Activated naive CD8-positive, alpha-beta T cell treated with anti-CD3 and anti-CD28 coated beads for 36 hours (primary cell): Measurements from ENCODE around the gene PLEKHM1. TPM values are rescaled to one million over a fixed set of nuclear protein-coding genes. Genes with fewer than 3 reads are reported as not detected.
A peak's percentile ranks its signal among the peaks of the same experiment; 100 is the strongest.

Experiments
- DNase-seq: peaks from one replicate; pipeline ENCODE4 v3.0.0; 2021
- H3K27ac Mint-ChIP-seq: one replicate; pipeline ENCODE4 v1.8.0; 2022; ENCODE audit warnings: mild to moderate bottlenecking, moderate library complexity, mixed read lengths
- H3K27me3 Mint-ChIP-seq: one replicate; pipeline ENCODE4 v1.8.0; 2022; ENCODE audit warnings: mild to moderate bottlenecking, mixed read lengths
- H3K36me3 Mint-ChIP-seq: one replicate; pipeline ENCODE4 v1.8.0; 2021; ENCODE audit warnings: mild to moderate bottlenecking, mixed read lengths
- H3K4me1 Mint-ChIP-seq: one replicate; pipeline ENCODE4 v1.8.0; 2021; ENCODE audit warnings: mixed read lengths
- H3K4me3 Mint-ChIP-seq: one replicate; pipeline ENCODE4 v1.8.0; 2022; ENCODE audit warnings: mild to moderate bottlenecking, moderate library complexity, mixed read lengths
- H3K9me3 Mint-ChIP-seq: one replicate; pipeline ENCODE4 v1.8.0; 2022; ENCODE audit warnings: mixed read lengths
- total RNA-seq, 2 experiments: library from RNA; stranded (reverse); gene quantifications; one replicate each; pipeline ENCODE4 v1.2.3, GENCODE V29; 2021

The PLEKHM1 gene
- total RNA-seq, 2 experiments from 2014 or later: 19.5 to 20.1 TPM

DNA sequence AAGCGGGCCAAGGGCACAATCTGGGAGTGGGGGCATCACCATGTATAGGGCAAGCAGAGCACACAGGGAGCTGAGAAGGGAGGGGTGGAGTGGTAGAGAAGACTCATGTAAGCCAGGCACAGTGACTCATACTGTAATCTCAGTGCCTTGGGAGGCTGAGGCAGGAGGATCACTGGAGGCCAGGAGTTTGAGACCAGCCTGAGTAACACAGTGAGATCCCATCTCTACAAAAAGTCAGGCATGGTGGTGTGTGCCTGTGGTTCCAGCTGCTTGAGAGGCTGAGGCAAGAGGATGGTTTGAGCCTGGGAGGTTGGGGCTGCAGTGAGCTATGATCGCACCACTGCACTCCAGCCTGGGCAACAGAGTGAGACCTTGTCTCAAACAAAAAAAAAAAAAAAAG lies 98.6 kb downstream of the PLEKHM1 start:
- H3K36me3 Mint-ChIP-seq: peaks cover 3% of the 10 kb centered on the region
- DNase-seq: no peak
- H3K27ac Mint-ChIP-seq: no peak overlapping the region
- H3K9me3 Mint-ChIP-seq: no peaks in the 10 kb centered on the region
- peaks cover 20% of the 10 kb centered on the region for H3K4me1 Mint-ChIP-seq
- H3K27me3 Mint-ChIP-seq: peaks cover 12% of the 10 kb centered on the region
- H3K4me3 Mint-ChIP-seq: no peak overlapping the region

DNA sequence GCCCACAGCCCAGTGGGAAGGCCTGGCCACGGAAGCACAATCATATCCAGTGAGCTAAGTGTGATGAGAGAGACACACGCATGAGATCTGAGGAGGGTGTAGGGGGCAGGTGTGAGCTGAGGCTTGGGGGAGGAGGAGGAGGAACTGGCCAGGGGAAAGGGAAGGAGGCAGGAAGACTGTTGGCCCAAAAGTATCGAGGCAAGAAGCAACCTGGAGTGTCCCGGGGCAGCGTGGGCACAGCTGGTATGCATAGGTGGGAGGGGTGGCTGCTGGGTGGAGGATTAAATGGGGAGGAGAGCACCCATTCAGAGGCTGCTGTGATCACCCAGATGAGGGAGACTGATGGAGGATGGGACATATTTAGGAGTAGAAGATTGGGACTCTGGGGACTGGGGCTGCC lies 99.2 kb downstream of the PLEKHM1 start:
- Mint-ChIP-seq H3K4me3 (no peak overlapping the region), H3K27me3 (peaks cover 12% of the 10 kb centered on the region), H3K36me3 (peaks cover 1% of the 10 kb centered on the region), H3K4me1 (peaks cover 20% of the 10 kb centered on the region), H3K27ac (no peak overlapping the region), H3K9me3 (no peaks in the 10 kb centered on the region)
- no peak for DNase-seq

DNA sequence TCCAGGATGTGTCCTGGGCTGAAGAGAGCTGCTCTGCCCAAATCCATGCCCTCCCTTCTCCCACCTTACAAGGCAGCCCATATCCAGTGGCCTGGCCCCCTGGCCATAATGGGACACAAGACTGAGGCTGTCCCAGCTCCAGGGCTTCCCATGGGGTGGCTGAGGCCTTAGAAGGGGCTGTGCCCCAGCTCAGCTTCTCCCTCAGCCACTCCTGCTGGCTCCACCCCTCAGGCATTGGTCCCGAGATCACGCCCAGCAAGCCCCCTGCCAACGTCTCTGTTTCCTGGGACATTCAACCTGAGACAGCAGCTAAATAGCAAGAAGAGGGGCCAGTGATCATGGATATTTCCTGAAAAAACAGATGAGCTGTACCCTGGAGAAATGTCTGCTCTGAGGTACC lies 101.2 kb downstream of the PLEKHM1 start:
- no peak for DNase-seq
- Mint-ChIP-seq H3K27me3 (peaks cover 12% of the 10 kb centered on the region), H3K9me3 (no peaks in the 10 kb centered on the region), H3K36me3 (no peaks in the 10 kb centered on the region), H3K4me1 (peaks cover 22% of the 10 kb centered on the region), H3K4me3 (no peak overlapping the region), H3K27ac (no peak overlapping the region)

DNA sequence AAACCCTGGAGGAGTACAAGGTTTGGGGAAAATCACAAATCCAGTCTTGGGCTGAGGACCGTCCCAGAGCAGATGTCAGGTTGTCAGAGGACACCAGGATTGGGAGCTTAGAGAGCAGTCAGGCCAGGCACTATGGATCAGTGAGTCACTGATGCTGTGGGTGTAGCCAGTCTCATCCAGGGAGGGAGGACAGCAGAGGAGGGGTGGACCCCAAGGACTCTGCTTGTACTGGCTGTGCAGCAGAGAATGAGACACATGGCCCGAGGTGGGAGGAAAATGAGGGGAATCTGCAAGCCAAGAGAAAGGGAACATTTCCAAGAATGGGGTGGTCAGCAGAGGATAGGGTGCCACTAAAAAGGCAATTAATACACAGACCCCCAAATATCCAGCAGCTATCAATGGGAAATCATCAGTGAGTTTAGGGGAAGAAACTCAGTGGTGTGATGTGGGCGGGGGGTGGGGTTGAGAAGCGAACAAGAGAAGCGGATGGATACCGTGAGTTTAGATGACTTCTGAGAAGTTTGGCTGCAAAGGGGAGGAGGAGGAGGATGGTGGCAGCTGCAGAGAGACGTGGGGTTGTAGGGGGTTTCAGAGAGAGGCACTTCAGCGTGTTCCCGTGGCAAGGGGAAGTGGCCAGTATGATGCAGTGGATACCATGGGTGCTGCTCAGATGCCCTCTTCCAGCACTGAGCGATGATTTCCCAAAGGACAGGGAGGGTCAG lies 101.8 kb downstream of the PLEKHM1 start:
- H3K36me3 Mint-ChIP-seq: no peaks in the 10 kb centered on the region
- peak overlapping the region; percentile 5 for H3K4me3 Mint-ChIP-seq
- H3K27me3 Mint-ChIP-seq: peaks cover 16% of the 10 kb centered on the region
- no peaks in the 10 kb centered on the region for H3K9me3 Mint-ChIP-seq
- peak overlapping the region; percentile 4 for H3K27ac Mint-ChIP-seq
- H3K4me1 Mint-ChIP-seq: peaks cover 27% of the 10 kb centered on the region
- DNase-seq: peak; percentile 12

DNA sequence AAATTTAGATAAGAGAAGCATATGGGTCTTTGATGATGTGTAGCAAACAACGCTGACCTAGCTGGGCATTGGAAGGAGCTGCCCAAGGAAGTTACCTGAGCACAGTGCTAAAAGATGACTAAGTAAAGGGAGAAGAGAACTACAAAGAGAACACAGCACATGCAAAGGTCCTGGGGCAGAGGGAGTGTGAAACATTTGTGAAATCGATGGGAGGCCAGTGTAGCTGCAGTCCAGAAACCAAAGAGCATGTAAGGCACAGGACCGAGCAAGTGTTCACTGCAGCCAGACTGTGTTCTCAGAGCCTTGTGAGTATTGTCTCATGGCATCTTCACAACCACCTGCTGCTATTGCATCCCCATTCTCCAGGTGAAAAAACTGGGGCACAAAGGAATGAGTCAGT lies 102.8 kb downstream of the PLEKHM1 start:
- H3K9me3 Mint-ChIP-seq: no peaks in the 10 kb centered on the region
- H3K4me3 Mint-ChIP-seq: no peak overlapping the region
- no peak for DNase-seq
- H3K4me1 Mint-ChIP-seq: peaks cover 27% of the 10 kb centered on the region
- H3K27me3 Mint-ChIP-seq: peaks cover 20% of the 10 kb centered on the region
- H3K36me3 Mint-ChIP-seq: no peaks in the 10 kb centered on the region
- H3K27ac Mint-ChIP-seq: no peak overlapping the region

DNA sequence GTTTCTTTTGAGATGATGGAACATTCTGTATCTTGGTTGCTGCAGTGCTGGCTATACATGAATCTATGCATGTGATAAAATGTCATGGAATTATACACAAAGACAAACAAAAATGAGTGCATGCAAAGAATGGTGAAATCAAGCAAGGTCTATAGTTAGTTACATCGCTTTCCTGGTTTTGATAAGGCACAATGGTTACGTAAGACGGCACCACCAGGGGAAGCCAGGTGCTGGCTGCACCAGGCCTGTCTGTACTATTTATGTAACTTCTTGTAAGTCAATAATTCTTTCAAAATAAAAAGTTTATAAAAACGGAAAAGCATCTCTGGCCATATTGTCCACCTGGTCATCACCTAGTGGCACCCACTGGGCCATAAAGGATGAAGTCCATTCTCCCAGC lies 104.3 kb downstream of the PLEKHM1 start:
- DNase-seq: no peak
- H3K9me3 Mint-ChIP-seq: no peaks in the 10 kb centered on the region
- H3K4me3 Mint-ChIP-seq: no peak overlapping the region
- no peak overlapping the region for H3K27ac Mint-ChIP-seq
- no peaks in the 10 kb centered on the region for H3K36me3 Mint-ChIP-seq
- H3K27me3 Mint-ChIP-seq: peaks cover 20% of the 10 kb centered on the region
- H3K4me1 Mint-ChIP-seq: peaks cover 24% of the 10 kb centered on the region

Other genes starting within 250 kb of the PLEKHM1 start
- gene SPATA32, start 228.6 kb downstream of the PLEKHM1 start, total RNA-seq: under 1 TPM; 0.62 to 0.68 TPM
- gene MAP3K14, start 173.7 kb downstream of the PLEKHM1 start, total RNA-seq: 10 to 100 TPM; 27.1 to 28.3 TPM
- gene ARHGAP27, start 57.9 kb downstream of the PLEKHM1 start, total RNA-seq: 10 to 100 TPM; 33.3 to 35.8 TPM